HG03066 (cell line): ENCODE results near the gene MSH4.
"Not testable (repeated sequence)": the region's sequence is repeated elsewhere in the genome, so short reads cannot be mapped to it uniquely, and the experiment has no call there.

Experiments
- ATAC-seq: cut with Tn5 transposase; IDR thresholded peaks from one replicate; pipeline ENCODE4 v1.9.1; 2021; ENCODE audit warnings: low read depth; ENCODE audit not compliant: unreplicated experiment

MSH4 gene

DNA sequence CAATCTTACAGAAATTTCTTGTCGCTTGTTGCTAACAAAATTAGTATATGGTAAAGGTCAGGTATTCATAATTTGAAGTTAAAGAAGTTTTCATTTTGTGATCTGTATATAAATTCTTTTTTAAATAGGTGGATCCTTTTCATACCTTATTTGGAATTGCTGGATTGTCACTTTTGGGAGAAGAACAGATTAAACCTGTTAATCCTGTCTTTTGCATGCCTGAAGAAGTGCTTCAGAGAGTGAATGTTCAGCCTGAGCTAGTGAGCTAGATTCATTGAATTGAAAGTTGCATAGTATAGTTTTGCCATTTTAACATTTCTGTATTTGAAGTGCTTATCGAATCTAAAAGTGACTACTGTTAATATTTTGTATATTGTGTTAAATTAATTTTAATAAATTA, 2.3 kb upstream of the MSH4 start:
- ATAC-seq = no peak

DNA sequence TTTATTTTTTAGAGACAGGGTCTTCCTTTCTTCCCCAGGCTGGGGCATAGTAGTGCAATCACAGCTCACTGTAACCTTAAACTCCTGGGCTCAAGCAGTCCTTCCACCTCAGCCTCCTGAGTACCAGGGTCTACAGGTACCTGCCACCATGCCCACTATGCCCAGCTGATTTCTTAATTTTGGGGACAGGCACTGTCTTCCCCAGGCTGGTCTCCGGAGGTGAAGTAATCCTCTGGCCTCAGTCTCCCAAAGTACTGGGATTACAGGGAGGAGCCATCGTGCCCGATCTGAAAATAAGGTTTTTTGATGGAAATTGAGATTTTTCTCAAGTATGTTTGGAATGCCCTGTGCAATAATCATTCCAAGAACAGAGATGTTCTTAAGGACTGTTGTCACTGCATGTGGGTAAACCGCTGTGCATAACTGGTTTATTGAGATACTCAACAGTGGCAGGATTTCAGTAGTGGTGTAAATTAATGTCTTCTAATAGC, 934 bp upstream of the MSH4 start:
- ATAC-seq = no peak

DNA sequence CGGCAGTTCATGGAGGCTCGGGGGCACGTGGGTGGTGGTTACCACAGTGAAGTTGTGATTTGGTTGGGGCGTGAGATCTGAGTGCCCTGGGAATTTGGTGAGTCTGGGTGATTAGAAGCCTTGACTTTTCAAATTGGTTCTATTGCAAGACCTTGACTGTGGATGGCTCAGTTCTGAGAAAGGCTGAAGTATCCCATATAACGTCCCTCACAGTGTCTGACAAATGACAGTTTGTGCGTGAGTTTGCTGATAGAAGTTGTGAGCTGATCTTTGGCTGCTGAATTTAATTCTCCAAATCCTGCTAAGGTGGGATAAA, 549 bp downstream of the MSH4 start:
- ATAC-seq = no peak

GRCh38 chr1:75797606-75798216, 1.0 kb downstream of the MSH4 start:
- no peak for ATAC-seq

- not testable (repeated sequence) for ATAC-seq
Measured at GRCh38 chr1:75801480-75801879, 4.8 kb downstream of the MSH4 start.

DNA sequence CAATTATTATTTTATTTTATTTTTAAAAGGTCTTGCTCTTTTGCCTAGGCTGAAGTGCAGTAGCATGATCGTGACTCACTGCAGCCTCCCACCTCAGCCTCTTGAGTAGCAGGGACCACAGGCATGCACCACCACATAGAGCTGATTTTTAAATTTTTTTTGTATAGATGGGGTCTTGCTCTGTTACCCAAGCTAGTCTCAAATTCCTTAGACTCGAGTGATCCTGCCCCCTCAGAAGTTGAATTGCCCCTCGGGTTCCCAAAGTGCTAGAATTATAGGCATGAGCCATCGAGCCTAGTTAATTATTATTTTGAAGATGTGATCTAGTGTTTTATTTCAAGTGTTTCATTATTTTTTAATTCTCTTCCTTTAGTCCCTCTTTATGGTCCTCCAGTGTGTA, 12.2 kb downstream of the MSH4 start:
- ATAC-seq = no peak

GRCh38 chr1:75810113-75810512, 13.4 kb downstream of the MSH4 start:
- ATAC-seq = not testable (repeated sequence)

GRCh38 chr1:75811211-75811981, 14.7 kb downstream of the MSH4 start:
- no peak for ATAC-seq

DNA sequence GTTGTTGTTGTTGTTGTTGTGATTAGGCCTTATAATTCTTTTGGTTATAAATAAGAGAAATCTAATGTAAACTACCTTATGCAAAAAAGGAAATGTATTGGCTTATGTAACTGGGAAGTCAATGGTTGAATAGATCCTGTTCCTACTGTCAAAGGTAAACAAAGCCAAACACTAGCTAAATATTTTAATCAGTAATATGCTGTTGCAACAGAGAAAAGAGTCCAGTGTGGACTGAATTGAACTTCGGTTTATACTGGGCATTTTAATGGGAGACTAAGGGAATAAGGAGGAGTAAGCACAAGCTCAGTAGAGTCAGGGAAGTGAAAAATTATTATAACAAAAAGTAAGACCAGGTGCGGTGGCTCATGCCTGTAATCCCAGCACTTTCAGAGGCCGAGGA, 15.4 kb downstream of the MSH4 start:
- ATAC-seq = no peak

GRCh38 chr1:75823596-75823995, 26.9 kb downstream of the MSH4 start:
- ATAC-seq = not testable (repeated sequence)

GRCh38 chr1:75836528-75837100, 39.9 kb downstream of the MSH4 start:
- ATAC-seq = no peak

DNA sequence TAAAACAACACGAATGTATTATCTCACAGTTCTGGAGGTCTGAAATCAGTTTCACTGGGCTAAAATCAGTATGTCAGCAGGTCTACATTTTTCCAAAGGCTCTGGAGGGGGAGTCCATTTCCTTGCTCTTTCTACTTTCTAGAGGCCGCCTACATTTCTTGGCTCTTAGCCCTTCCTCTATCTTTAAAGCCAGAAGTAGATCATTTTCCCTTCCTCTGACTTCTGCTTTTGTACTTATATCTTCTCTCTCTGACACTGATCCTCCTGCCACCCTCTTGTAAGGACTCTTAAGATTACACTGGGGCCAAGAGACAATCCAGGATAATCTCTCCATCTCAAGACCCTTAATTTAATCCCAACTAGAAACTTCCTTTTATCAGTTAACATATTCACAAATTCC, 41.4 kb downstream of the MSH4 start:
- ATAC-seq = no peak

- no peak for ATAC-seq
Measured at GRCh38 chr1:75841421-75841820, 44.7 kb downstream of the MSH4 start.

DNA sequence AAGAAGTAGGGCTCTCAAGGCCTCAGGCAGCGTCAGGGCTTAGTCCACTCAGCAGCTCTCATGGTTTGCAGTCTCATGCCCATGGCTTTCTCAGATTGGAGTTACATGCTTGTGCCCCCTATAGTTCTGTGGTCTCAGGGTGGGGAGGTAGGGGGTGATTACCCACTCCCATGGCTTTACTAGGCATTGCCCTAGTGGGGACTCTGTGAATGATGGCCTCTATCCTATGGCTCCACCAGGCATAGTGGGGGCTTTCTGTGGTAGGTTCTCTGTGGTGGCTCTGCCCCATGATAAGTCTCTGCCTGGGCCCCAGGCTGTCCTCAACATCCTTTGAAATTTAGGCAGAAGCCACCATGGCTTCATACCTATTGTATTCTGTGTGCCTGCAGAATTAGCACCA, 48.9 kb downstream of the MSH4 start:
- no peak for ATAC-seq

GRCh38 chr1:75855010-75855409, 58.3 kb downstream of the MSH4 start:
- no peak for ATAC-seq

GRCh38 chr1:75855734-75856133, 59.1 kb downstream of the MSH4 start:
- ATAC-seq = no peak

GRCh38 chr1:75861831-75862230, 65.1 kb downstream of the MSH4 start:
- ATAC-seq = no peak

DNA sequence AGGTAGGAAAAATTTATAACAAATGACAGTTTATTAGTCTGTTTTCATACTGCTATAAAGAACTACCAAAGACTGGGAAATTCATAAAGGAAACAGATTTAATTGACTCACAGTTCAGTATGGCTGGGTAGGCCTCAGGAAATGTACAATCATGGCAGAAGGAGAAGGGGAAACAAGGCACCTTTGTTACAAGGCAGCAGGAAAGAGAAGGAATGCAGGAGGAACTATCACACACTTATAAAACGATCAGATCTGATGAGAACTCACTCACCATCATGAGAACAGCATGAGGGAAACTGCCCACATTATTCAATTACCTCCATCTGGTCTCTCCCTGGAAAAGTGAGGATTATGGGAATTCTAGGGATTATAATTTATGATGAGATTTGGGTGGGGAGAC, 74.3 kb downstream of the MSH4 start:
- ATAC-seq = no peak

GRCh38 chr1:75879985-75880384, 83.3 kb downstream of the MSH4 start:
- no peak for ATAC-seq

DNA sequence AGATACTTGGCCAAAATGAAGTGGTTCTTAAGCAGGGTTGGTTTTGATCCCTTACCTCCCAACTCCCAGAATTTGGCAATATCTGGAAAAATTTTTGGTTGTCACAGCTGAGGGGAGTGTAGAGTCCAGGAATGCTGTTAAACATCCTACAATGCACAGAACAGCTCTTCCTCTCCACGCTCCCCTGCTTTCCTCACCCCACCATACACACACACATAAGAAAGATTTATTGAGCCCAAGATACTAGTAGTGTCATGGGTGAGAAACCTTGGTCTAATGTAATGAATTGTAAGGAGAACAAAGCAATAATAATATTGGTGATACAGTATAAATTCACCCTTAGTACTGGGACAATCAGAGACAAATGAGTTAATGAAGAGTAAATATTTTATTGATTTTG, 87.8 kb downstream of the MSH4 start:
- ATAC-seq = no peak

DNA sequence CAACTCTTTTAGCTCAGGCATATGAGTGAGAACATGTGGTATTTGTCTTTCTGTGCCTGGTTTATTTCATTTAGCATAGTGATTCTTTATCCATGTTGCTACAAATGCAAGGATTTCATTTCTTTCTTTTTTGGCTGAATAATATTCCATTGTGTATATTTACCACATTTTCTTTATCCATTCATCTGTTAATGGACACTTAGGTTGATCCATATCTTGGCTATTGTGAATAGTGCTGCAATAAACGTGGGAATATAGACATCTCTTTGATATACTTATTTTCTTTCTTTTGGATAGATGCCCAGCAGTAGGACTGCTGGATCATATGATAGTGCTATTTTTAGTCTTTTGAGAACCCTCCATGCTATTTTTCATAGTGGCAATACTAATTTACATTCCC, 104.7 kb downstream of the MSH4 start:
- ATAC-seq = no peak

DNA sequence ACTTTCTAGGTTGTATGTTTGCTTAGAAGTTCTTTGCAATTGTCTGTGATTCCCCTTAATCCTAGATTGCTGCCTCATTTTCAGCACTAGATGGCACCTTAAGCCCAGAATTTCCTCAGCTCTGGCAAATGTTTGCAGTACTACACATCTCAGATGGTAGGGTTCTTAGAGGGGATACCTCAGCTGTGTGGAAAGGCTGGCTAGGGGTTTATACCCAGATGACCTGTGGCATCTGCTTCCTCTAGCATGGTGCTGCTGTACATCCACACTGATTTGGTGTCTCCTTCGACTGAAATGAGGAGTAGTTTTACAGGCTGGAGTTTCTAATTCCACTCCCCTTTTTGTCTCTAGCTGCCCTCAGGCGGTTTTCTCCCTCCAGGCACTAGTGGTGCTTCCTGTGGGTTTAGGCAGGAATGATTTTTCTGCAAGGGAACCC, 112.1 kb downstream of the MSH4 start:
- no peak for ATAC-seq
